K562 (cell line): ENCODE data around the gene GNS. TPM values are rescaled to one million over a fixed set of nuclear protein-coding genes. Genes with fewer than 3 reads are reported as not detected.

Experiments used
- ATAC-seq: fragments of 200-7000 bp; cut with Tn5 transposase; 3 replicates; pipeline ENCODE4 v1.9.1; 2020; ENCODE audit warnings: moderate library complexity
- BruUV-seq: library from RNA; stranded (reverse); fragments of 400-500 nt; replicated peaks from 2 replicates; lab custom pipeline; 2021; lab: Mats Ljungman, UMichigan
- CTCF ChIA-PET: fragments of 300-600 bp; formaldehyde crosslinking; extraction: SDS; loops from one replicate; lab custom pipeline; 2021; ENCODE audit warnings: low intra/inter-chr PET ratio; lab: Yijun Ruan, JAX
- POLR2A ChIA-PET: fragments of 300-600, 350-650 bp; sonication (Branson Sonifier 250); formaldehyde crosslinking; extraction: SDS; loops from one replicate; lab custom pipeline; 2021; ENCODE audit warnings: antibody characterized with exemption, inconsistent platforms; lab: Yijun Ruan, JAX
- DNase-seq, 4 experiments: peaks; one replicate each; pipeline versions ENCODE4 v3.0.0 to v3.0.0-alpha.2; 2011 to 2018; ENCODE audit warnings: low spot score in 3 of 4, mixed read lengths in 3 of 4; ENCODE audit errors: extremely low read depth in 1 of 4
- FAIRE-seq: peaks from 2 replicates; lab custom pipeline; 2011; peaks lifted over from hg19 to GRCh38; lab: Jason Lieb, UNC
- H2AFZ ChIP-seq: 2 replicates; pipeline ENCODE4 v1.6.0; 2011; ENCODE audit warnings: low read depth, low read length, control low read depth, inconsistent platforms
- H3K27ac ChIP-seq: fragments of 200-600 bp; 3 replicates; pipeline ENCODE4 v1.8.0; 2011; ENCODE audit warnings: low read depth, mild to moderate bottlenecking, control low read depth, inconsistent platforms, low read length, moderate library complexity, mixed read lengths; ENCODE audit errors: extremely low read depth
- H3K27me3 ChIP-seq, 2 experiments: fragments of 300-600 bp in 1 of 2; 2 replicates in 1 of 2; 3 replicates in 1 of 2; pipeline versions ENCODE4 v1.6.0 to v1.8.0; 2011; ENCODE audit warnings: inconsistent platforms in 2 of 2, low read length in 2 of 2, mild to moderate bottlenecking in 1 of 2, mixed read lengths in 1 of 2, moderate library complexity in 1 of 2; ENCODE audit not compliant: control insufficient read depth in 2 of 2, insufficient read depth in 2 of 2
- H3K36me3 ChIP-seq: fragments of 300-600 bp; 3 replicates; pipeline ENCODE4 v1.8.0; 2011; ENCODE audit warnings: mild to moderate bottlenecking, low read length, inconsistent platforms; ENCODE audit not compliant: control insufficient read depth, insufficient read depth
- H3K4me1 ChIP-seq, 2 experiments: fragments of 200-600 bp in 1 of 2; replicated peaks in 1 of 2; 2 replicates in 1 of 2; 3 replicates in 1 of 2; pipeline versions ENCODE4 v1.5.1 to v1.8.0; 2011; ENCODE audit warnings: inconsistent platforms in 2 of 2, low read length in 2 of 2, mild to moderate bottlenecking in 1 of 2, mixed read lengths in 1 of 2, moderate library complexity in 1 of 2; ENCODE audit not compliant: control insufficient read depth in 2 of 2, insufficient read depth in 2 of 2
- H3K4me2 ChIP-seq: 2 replicates; pipeline ENCODE4 v1.6.1; 2011; ENCODE audit warnings: low read length, control low read depth, inconsistent platforms, mixed read lengths; ENCODE audit not compliant: insufficient read depth
- H3K4me3 ChIP-seq: fragments of 200-600 bp; sonication (generic), shearing (Covaris generic); 2 replicates; pipeline ENCODE4 v1.5.1; 2016; ENCODE audit warnings: control low read depth, inconsistent platforms
- H3K79me2 ChIP-seq: fragments of 200-600 bp; 3 replicates; pipeline ENCODE4 v1.8.0; 2011; ENCODE audit warnings: low read length, inconsistent platforms; ENCODE audit not compliant: control insufficient read depth, insufficient read depth
- H3K9ac ChIP-seq, 2 experiments: 2 replicates each; pipeline versions ENCODE4 v1.6.0 to v1.6.1; 2011; ENCODE audit warnings: low read depth in 2 of 2, low read length in 2 of 2, control low read depth in 1 of 2, inconsistent platforms in 1 of 2, mild to moderate bottlenecking in 1 of 2, mixed read lengths in 1 of 2; ENCODE audit not compliant: insufficient read depth in 1 of 2
- H3K9me1 ChIP-seq: one replicate; pipeline ENCODE4 v1.6.0; 2011; ENCODE audit warnings: inconsistent platforms, mild to moderate bottlenecking, low read length, moderate library complexity; ENCODE audit not compliant: control insufficient read depth, insufficient read depth
- H3K9me3 ChIP-seq: replicated peaks from 2 replicates; pipeline ENCODE4 v1.5.1; 2011; ENCODE audit warnings: low read depth, low read length, inconsistent platforms; ENCODE audit not compliant: control insufficient read depth, insufficient read depth
- H4K20me1 ChIP-seq: replicated peaks from 2 replicates; pipeline ENCODE4 v1.6.1; 2011; ENCODE audit warnings: low read length, inconsistent platforms, mixed read lengths; ENCODE audit not compliant: control insufficient read depth, insufficient read depth
- ARID1B ChIP-seq: fragments of 450-650 bp; IDR thresholded peaks from 2 replicates; pipeline ENCODE4 v1.6.1; 2016; ENCODE audit warnings: antibody characterized with exemption, mild to moderate bottlenecking, inconsistent platforms
- DMBX1 ChIP-seq: fragments of 250-450 bp; sonication (Bioruptor Pico); IDR thresholded peaks from 2 replicates; pipeline ENCODE4 v1.8.0; 2022; ENCODE audit warnings: inconsistent platforms, mild to moderate bottlenecking, moderate library complexity, borderline replicate concordance
- ERF ChIP-seq: fragments of 450-650 bp; formaldehyde crosslinking; IDR thresholded peaks from 2 replicates; pipeline ENCODE4 v1.4.0; 2020; ENCODE audit warnings: mild to moderate bottlenecking, mixed read lengths
- GATAD2B ChIP-seq: fragments of 450-650 bp; IDR thresholded peaks from 2 replicates; pipeline ENCODE4 v1.6.1; 2017; ENCODE audit warnings: mild to moderate bottlenecking, borderline replicate concordance
- KHSRP ChIP-seq: fragments of 450-650 bp; IDR thresholded peaks from 2 replicates; pipeline ENCODE4 v1.6.1; 2017
- KLF10 ChIP-seq: fragments of 250-450 bp; sonication (Bioruptor Pico); IDR thresholded peaks from 2 replicates; pipeline ENCODE4 v1.6.1; 2021; ENCODE audit warnings: matching md5 sums
- NRF1 ChIP-seq, 2 experiments: fragments of 450-650 bp; IDR thresholded peaks in 1 of 2; conservative IDR thresholded peaks in 1 of 2; 2 replicates each; pipeline ENCODE4 v1.6.1; 2014; ENCODE audit warnings: mild to moderate bottlenecking in 2 of 2
- OTX1 ChIP-seq: fragments of 450-650 bp; formaldehyde crosslinking; IDR thresholded peaks from 2 replicates; pipeline ENCODE4 v1.4.0; 2022; ENCODE audit warnings: mild to moderate bottlenecking
- PHTF2 ChIP-seq: fragments of 250-450 bp; sonication (Bioruptor Pico); IDR thresholded peaks from 2 replicates; pipeline ENCODE4 v1.5.0; 2021; ENCODE audit warnings: mild to moderate bottlenecking
- PYGO2 ChIP-seq: fragments of 450-650 bp; IDR thresholded peaks from 2 replicates; pipeline ENCODE4 v1.6.1; 2016; ENCODE audit warnings: mild to moderate bottlenecking, missing genetic modification characterization, moderate library complexity, missing compliant biosample characterization
- ZNF583 ChIP-seq: fragments of 250-450 bp; sonication (Bioruptor Pico); IDR thresholded peaks from 2 replicates; pipeline ENCODE4 v1.4.0; 2020
- ZNF668 ChIP-seq: fragments of 250-450 bp; sonication (Bioruptor Pico); IDR thresholded peaks from 2 replicates; pipeline ENCODE4 v1.8.0; 2022; ENCODE audit warnings: mild to moderate bottlenecking, inconsistent platforms
- WGBS: fragments of 100-300 bp; shearing (Covaris generic); methylation state at CpG from one replicate; pipeline ENCODE4 v1.1.6; 2016; ENCODE audit warnings: low coverage, mixed read lengths; ENCODE audit not compliant: insufficient coverage; ENCODE audit errors: missing lambda C conversion rate; 5-methylcytosine and 5-hydroxymethylcytosine counted together
- in situ Hi-C: fragments of 300-500 bp; cut with MboI; formaldehyde crosslinking; loops from 4 replicates; pipeline ENCODE4 v1.15.0; 2018; ENCODE audit warnings: inconsistent platforms, mixed read lengths
- intact Hi-C: fragments of 100-400 bp; cut with micrococcal nuclease; formaldehyde crosslinking; loops from 2 replicates; pipeline ENCODE4 v1.14.2; 2022
- polyA plus RNA-seq, 8 experiments: library from polyadenylated mRNA; depleted of rRNA in 4 of 8; stranded (reverse) in 5 of 8; unstranded in 3 of 8; fragments of >200 nt; fragmentation: Nextera tagmentation in 2 of 8; fragmentation: Illumina TruSeq in 1 of 8; extraction: Ambion mirVana in 2 of 8; extraction: Trizol in 1 of 8; gene quantifications; 2 replicates each; pipeline versions ENCODE4 v1.2.1 to v1.2.3, GENCODE V29; 2011 to 2014; ENCODE audit warnings: inconsistent platforms in 1 of 8, missing spikeins in 1 of 8
- total RNA-seq, 7 experiments: library from RNA; depleted of rRNA in 6 of 7; stranded (reverse); fragments of >200 nt in 6 of 7; fragmentation: Illumina TruSeq in 2 of 7; extraction: Trizol in 2 of 7; gene quantifications; 2 replicates each; pipeline versions ENCODE4 v1.2.1 to v1.2.3, GENCODE V29; 2011 to 2021; ENCODE audit warnings: low replicate concordance in 1 of 7
- TF ChIP-seq, protein P1 (sequence below): fragments of 250-450 bp; sonication (Bioruptor Pico); IDR thresholded peaks from 2 replicates; pipeline ENCODE4 v1.8.0; 2022; ENCODE audit warnings: moderate library complexity, mild to moderate bottlenecking, inconsistent platforms
- TF ChIP-seq, protein P2 (sequence below), 2 experiments: fragments of 450-650 bp in 1 of 2; sonication (generic) in 1 of 2; formaldehyde crosslinking; conservative IDR thresholded peaks; 2 replicates each; pipeline versions ENCODE4 v1.4.0 to v1.8.1; 2020 to 2022; ENCODE audit warnings: mild to moderate bottlenecking in 1 of 2, missing genetic modification reagents in 1 of 2
- TF ChIP-seq, protein P3 (sequence below), 3 experiments: fragments of 200-800 bp in 1 of 3; sonication (Bioruptor generic) in 1 of 3; sonication (generic) in 1 of 3; formaldehyde crosslinking in 1 of 3; IDR thresholded peaks; 2 replicates each; pipeline versions ENCODE4 v1.6.1 to v1.8.0; 2016 to 2022; ENCODE audit warnings: mild to moderate bottlenecking in 2 of 3, missing compliant biosample characterization in 2 of 3, missing genetic modification characterization in 2 of 3, missing genetic modification reagents in 1 of 3
- TF ChIP-seq, protein P4 (sequence below): fragments of 450-650 bp; IDR thresholded peaks from 2 replicates; pipeline ENCODE4 v1.6.1; 2016

Gene GNS
- total and polyA plus RNA-seq, 9 of the 15 experiments (the other 6 are each of a cell fraction or from before 2014, with no cell fraction given): 4.6 to 30.3 (median 18.9) TPM

DNA sequence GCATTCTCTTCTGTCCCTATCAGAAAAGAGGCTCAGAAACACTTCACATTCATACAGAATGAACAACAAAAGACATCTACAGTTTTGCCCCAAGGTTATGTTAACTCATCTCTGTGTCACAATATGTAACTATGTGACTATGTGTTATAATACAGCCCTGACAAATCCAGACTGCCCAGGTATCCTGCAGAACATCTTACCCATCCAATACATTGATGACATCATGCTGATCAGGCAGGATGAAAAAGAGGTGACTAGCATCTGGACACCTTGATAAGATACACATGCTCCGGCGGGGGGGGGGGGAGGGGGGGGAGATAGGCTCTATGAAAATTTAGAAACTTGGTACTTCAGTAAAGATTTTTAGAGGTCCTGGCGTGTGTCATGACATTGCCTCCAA lies 8.3 kb upstream of the GNS start (continued):
- no peak for TF ChIP-seq KLF10 (CRISPR knock-in tag)
- TF ChIP-seq, protein P1, sequence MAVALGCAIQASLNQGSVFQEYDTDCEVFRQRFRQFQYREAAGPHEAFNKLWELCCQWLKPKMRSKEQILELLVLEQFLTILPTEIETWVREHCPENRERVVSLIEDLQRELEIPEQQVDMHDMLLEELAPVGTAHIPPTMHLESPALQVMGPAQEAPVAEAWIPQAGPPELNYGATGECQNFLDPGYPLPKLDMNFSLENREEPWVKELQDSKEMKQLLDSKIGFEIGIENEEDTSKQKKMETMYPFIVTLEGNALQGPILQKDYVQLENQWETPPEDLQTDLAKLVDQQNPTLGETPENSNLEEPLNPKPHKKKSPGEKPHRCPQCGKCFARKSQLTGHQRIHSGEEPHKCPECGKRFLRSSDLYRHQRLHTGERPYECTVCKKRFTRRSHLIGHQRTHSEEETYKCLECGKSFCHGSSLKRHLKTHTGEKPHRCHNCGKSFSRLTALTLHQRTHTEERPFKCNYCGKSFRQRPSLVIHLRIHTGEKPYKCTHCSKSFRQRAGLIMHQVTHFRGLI (CRISPR knock-in tag): no peak
- no peak for TF ChIP-seq ERF (CRISPR knock-in tag)
- TF ChIP-seq, protein P2, sequence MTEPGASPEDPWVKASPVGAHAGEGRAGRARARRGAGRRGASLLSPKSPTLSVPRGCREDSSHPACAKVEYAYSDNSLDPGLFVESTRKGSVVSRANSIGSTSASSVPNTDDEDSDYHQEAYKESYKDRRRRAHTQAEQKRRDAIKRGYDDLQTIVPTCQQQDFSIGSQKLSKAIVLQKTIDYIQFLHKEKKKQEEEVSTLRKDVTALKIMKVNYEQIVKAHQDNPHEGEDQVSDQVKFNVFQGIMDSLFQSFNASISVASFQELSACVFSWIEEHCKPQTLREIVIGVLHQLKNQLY (CRISPR knock-in tag; conservative IDR thresholded peaks at IDR 0.05): no peak

DNA sequence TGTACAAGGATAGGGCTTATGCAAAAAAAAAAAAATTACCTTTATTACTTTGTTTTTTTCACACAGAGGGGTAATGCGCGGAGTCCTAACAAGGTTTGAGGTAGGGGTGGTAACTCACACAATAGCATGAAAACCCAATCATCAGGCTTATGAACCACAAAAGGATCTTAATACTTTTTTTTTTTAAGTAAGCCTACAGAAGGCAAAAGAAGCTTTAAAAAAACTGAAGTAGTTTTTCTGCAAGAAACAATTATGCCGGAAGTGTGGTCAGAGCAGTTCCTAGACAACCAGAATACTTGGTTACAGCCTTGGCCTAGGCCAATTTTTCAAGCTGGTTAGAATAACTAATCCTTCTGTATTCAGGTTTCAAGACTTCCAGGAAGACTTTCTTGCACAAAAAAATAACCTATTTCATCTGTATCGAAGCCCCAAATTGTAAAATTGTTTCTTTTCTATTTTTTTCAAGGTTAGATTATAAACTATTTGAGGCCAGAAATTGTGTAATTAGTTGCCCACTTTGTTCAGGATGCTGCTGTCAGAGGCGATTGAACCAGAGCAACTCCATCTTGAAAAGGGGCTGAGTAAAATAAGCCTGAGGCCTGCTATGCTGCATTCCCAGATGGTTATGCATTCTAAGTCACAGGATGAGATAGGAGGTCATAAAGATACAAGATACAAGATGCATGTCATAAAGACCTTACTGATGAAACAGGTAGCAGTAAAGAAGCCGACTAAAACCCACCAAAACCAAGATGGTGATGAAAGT lies 1.8 kb upstream of the GNS start:
- Histone ChIP-seq H3K9me1 (no peaks in the 10 kb centered on the region), H4K20me1 (no peaks in the 10 kb centered on the region), H3K9ac (no peak overlapping the region), H3K4me1 (peaks cover 9 to 13% of the 10 kb centered on the region in 2 experiments; a peak in 4 of 5 replicates), H2AFZ (no peak overlapping the region), H3K9me3 (no peaks in the 10 kb centered on the region), H3K4me2 (no peak overlapping the region), H3K27ac (no peak overlapping the region), H3K36me3 (no peaks in the 10 kb centered on the region), H3K27me3 (no peaks in the 10 kb centered on the region), H3K79me2 (peaks cover 16% of the 10 kb centered on the region), H3K4me3 (no peak overlapping the region)
- in situ Hi-C loops (no loop called here), intact Hi-C loops (no loop called here)
- ATAC-seq (no peak), DNase-seq (no peak), FAIRE-seq (no peak)
- ChIA-PET CTCF (no interaction called here), POLR2A (no interaction called here)
- 90% methylated on average over 6 of the region's 6 CpGs for WGBS
- no TSS peak for BruUV-seq
- peak; percentile 43; the same call in 1 of the 2 replicates for TF ChIP-seq ZNF583 (CRISPR knock-in tag)
- TF ChIP-seq, protein P3, sequence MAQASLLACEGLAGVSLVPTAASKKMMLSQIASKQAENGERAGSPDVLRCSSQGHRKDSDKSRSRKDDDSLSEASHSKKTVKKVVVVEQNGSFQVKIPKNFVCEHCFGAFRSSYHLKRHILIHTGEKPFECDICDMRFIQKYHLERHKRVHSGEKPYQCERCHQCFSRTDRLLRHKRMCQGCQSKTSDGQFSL (CRISPR knock-in tag; IDR thresholded peaks at IDR 0.05): no peak
- TF ChIP-seq, protein P3 (tag; IDR thresholded peaks at IDR 0.05): peak in 1 of 2 experiments; percentile 73; a peak in 1 of 4 replicates
- TF ChIP-seq OTX1 (CRISPR knock-in tag): no peak
- TF ChIP-seq PHTF2 (CRISPR knock-in tag): no peak
- 0 out of 2 replicates have a peak, but pooled peaks have one; percentile 12 for TF ChIP-seq PYGO2
- no peak for TF ChIP-seq ARID1B
- TF ChIP-seq GATAD2B: no peak
- TF ChIP-seq KHSRP: no peak
- TF ChIP-seq ZNF668 (CRISPR knock-in tag): peak; percentile 70; the same call in 1 of the 2 replicates
- TF ChIP-seq DMBX1 (CRISPR knock-in tag): peak; percentile 66; the same call in 1 of the 2 replicates
- no peak for TF ChIP-seq NRF1 (conservative IDR thresholded peaks at IDR 0.05 in 1 of 2, IDR thresholded peaks at IDR 0.05 in 1 of 2)
- TF ChIP-seq, protein P4, sequence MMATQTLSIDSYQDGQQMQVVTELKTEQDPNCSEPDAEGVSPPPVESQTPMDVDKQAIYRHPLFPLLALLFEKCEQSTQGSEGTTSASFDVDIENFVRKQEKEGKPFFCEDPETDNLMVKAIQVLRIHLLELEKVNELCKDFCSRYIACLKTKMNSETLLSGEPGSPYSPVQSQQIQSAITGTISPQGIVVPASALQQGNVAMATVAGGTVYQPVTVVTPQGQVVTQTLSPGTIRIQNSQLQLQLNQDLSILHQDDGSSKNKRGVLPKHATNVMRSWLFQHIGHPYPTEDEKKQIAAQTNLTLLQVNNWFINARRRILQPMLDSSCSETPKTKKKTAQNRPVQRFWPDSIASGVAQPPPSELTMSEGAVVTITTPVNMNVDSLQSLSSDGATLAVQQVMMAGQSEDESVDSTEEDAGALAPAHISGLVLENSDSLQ: no peak
